Measurements from ENCODE around the gene FBL. TPM values are rescaled to one million over a fixed set of nuclear protein-coding genes. Genes with fewer than 3 reads are reported as not detected.
"Not testable (repeated sequence)": the region's sequence is repeated elsewhere in the genome, so short reads cannot be mapped to it uniquely, and the experiment has no call there.

Gene FBL
- total RNA-seq, 1 donor from 2014 or later: 386 TPM

DNA sequence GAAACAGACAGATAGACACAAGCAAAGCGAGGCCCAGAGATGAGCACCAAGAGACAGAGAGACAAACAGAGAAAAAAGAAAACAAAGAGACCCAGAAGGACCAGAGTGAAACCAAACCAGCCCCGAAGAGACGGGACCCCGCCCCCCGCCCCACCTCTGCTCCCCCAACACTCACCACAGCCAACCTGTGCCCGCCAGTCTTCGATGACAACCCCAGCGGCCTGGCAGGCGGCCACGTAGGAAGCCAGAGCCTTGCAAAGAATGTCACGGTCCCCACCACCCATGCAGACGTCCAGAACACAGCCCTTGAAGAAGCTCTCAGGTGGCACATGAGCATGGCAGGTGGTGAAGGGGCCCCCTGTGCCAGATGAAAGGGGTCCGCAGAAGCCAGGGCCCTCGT, 31.3 kb upstream of the FBL start:
- H3K9me3 ChIP-seq (ENCODE audit: control insufficient read depth in 3 of 3, low read length in 3 of 3); H3K36me3 ChIP-seq (ENCODE audit: control insufficient read depth in 3 of 3, insufficient read depth in 3 of 3, low read length in 3 of 3); H3K27ac ChIP-seq (ENCODE audit: low read depth, low read length); H3K27me3 ChIP-seq (ENCODE audit: control insufficient read depth in 3 of 3, insufficient read depth in 3 of 3, low read length in 3 of 3); H3K4me1 ChIP-seq (ENCODE audit: control insufficient read depth in 3 of 3, insufficient read depth in 3 of 3, low read length in 3 of 3); H3K9ac ChIP-seq (ENCODE audit: low read depth in 1 of 3, low read length in 3 of 3); H3K4me3 ChIP-seq (ENCODE audit: low read length in 3 of 3): not testable (repeated sequence)

DNA sequence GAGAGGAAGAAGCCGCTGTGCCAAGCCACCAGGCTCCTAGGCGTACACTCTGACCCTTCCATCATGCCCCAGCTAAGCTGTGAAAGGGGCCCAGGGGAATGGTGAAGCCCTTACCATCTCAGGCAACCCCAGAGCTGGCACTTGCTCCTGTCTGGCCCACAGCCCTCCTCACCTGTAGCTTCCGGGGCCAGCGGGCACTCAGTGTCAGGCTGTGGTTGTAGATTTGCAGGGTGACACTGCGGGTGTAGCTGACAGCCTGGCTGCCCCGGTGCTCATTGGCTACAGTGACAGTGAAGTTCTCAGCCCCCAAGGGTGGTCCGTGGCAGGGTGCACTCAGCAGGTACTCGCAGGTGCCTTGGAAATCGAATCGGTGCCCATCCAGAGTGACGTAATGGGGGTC, 30.3 kb upstream of the FBL start:
- not testable (repeated sequence) for H3K27me3 ChIP-seq (ENCODE audit: control insufficient read depth in 3 of 3, insufficient read depth in 3 of 3, low read length in 3 of 3); H3K9me3 ChIP-seq (ENCODE audit: control insufficient read depth in 3 of 3, low read length in 3 of 3); H3K27ac ChIP-seq (ENCODE audit: low read depth, low read length); H3K9ac ChIP-seq (ENCODE audit: low read depth in 1 of 3, low read length in 3 of 3); H3K36me3 ChIP-seq (ENCODE audit: control insufficient read depth in 3 of 3, insufficient read depth in 3 of 3, low read length in 3 of 3); H3K4me1 ChIP-seq (ENCODE audit: control insufficient read depth in 3 of 3, insufficient read depth in 3 of 3, low read length in 3 of 3); H3K4me3 ChIP-seq (ENCODE audit: low read length in 3 of 3)

DNA sequence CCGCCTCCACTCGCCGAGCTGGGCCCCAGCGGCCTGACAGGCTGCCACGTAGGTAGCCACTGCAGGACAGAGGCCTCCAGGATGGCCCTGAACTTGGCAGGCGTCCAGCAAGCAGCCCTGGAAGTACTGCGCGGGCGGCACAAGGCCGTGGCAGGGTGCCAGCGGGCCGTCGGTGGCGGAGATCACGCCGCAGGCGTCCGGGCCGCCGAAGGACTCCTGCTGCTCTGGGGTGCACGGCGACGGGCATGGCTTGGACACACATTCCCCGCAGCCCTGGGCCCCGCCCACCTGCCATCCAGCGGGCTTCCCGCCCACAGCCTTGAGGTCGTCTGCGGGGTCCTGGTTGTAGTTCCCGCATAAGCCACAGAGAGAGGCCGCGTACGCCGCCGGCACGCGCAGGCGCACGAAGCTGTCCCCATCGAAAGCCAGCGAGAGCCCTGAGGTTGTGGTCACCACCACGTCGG, 29.3 kb upstream of the FBL start:
- H3K4me3 ChIP-seq (ENCODE audit: low read length in 3 of 3); H3K36me3 ChIP-seq (ENCODE audit: control insufficient read depth in 3 of 3, insufficient read depth in 3 of 3, low read length in 3 of 3); H3K9ac ChIP-seq (ENCODE audit: low read depth in 1 of 3, low read length in 3 of 3); H3K27me3 ChIP-seq (ENCODE audit: control insufficient read depth in 3 of 3, insufficient read depth in 3 of 3, low read length in 3 of 3); H3K4me1 ChIP-seq (ENCODE audit: control insufficient read depth in 3 of 3, insufficient read depth in 3 of 3, low read length in 3 of 3); H3K9me3 ChIP-seq (ENCODE audit: control insufficient read depth in 3 of 3, low read length in 3 of 3); H3K27ac ChIP-seq (ENCODE audit: low read depth, low read length): not testable (repeated sequence)

DNA sequence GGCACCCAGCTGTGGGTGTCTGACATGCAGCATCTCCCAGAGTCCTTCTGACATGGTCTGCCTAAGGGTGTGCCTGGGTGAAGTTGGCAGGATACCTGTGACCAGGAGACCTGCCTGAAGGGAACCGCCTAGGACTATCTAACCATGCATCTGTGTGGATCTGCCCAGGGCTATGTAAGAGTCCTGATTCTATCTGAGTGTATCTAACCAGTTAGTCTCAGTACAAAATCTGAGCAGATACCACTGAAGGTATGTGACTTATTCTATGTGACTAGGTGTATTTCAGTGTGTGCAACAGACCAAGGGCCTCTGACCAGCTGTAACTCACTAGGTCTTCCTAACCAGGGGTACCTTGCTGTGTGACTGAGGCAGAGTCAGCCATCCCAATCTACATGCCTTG, 28.2 kb upstream of the FBL start:
- peaks cover 0 to 4% (median 3%) of the 10 kb centered on the region in 3 donors for H3K27me3 ChIP-seq (ENCODE audit: control insufficient read depth in 3 of 3, insufficient read depth in 3 of 3, low read length in 3 of 3)
- no peak overlapping the region for H3K27ac ChIP-seq (ENCODE audit: low read depth, low read length)
- no peak overlapping the region for H3K4me3 ChIP-seq (ENCODE audit: low read length in 3 of 3)
- no peaks in the 10 kb centered on the region for H3K4me1 ChIP-seq (ENCODE audit: control insufficient read depth in 3 of 3, insufficient read depth in 3 of 3, low read length in 3 of 3)
- no peaks in the 10 kb centered on the region for H3K36me3 ChIP-seq (ENCODE audit: control insufficient read depth in 3 of 3, insufficient read depth in 3 of 3, low read length in 3 of 3)
- no peaks in the 10 kb centered on the region for H3K9me3 ChIP-seq (ENCODE audit: control insufficient read depth in 3 of 3, low read length in 3 of 3)
- no peak overlapping the region for H3K9ac ChIP-seq (ENCODE audit: low read depth in 1 of 3, low read length in 3 of 3)

DNA sequence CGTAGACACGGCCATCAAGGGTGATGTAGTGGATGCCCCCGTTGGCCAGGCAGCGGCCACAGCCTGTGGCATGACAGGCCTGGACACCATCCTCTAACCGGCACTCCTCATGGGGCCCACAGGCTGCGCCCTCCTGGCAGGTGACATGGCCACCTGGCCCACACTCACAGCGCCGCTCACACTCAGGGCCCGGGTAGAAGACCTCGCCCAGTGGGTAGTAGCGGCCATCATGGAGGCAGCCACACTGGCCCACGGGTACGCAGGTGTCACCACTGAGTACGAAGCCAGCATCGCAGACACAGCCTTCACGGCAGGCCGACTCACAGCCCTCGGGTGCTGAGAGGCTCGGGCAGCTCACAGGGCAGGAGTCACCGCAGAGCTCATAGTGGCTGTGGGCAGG, 27.2 kb upstream of the FBL start:
- H3K27ac ChIP-seq (ENCODE audit: low read depth, low read length): no peak overlapping the region
- H3K9me3 ChIP-seq (ENCODE audit: control insufficient read depth in 3 of 3, low read length in 3 of 3): no peaks in the 10 kb centered on the region
- peaks cover 0 to 2% (median 1%) of the 10 kb centered on the region in 3 donors for H3K27me3 ChIP-seq (ENCODE audit: control insufficient read depth in 3 of 3, insufficient read depth in 3 of 3, low read length in 3 of 3)
- H3K36me3 ChIP-seq (ENCODE audit: control insufficient read depth in 3 of 3, insufficient read depth in 3 of 3, low read length in 3 of 3): no peaks in the 10 kb centered on the region
- no peaks in the 10 kb centered on the region for H3K4me1 ChIP-seq (ENCODE audit: control insufficient read depth in 3 of 3, insufficient read depth in 3 of 3, low read length in 3 of 3)
- H3K9ac ChIP-seq (ENCODE audit: low read depth in 1 of 3, low read length in 3 of 3): no peak overlapping the region
- H3K4me3 ChIP-seq (ENCODE audit: low read length in 3 of 3): no peak overlapping the region

DNA sequence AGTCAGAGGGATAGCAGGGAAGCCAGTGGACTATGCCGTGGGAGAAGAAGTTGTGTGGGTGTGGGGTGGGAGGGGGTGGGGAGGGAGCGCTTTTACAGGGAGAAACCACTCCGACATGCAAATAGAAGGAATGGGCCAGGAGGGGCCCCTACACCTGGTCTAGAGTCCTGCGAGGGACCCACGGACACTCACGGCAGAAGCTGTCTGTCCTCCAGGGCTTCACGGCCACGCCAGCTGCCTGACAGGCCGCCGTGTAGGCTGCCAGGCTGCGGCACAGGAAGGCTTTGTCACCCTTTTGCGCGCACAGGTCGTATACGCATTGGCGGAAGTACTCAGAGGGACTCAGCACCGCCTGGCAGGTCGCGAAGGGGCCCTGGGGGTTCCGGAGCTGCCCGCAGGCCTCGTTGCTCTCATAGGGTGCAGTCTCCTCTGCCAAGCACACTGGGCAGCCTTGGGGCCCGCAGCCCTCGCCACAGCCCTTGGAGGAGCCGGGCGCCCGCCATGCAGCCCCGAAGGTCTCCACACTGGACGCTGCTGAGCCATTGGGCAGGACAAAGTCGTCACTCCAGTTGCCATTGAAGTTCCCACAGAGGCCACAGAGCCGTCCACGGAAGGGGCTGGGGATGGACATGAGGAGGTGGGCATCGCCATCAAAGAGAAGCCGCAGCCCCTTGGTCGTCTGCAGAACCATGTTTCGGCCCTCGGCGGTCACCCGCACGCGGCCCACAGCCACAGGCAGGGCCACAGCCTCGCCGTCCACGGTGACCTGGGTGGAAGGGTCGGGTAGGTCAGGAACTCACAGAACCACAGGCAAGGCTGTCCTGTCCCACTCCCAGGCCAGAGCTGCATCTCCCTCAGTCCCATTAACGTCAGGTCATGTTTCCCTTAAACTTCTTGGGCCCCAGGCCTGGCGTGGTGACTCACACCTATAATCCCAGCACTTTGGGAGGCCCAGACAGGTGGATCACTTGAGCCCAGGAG, 26.0 kb upstream of the FBL start:
- Histone ChIP-seq H3K27me3 (ENCODE audit: control insufficient read depth in 3 of 3, insufficient read depth in 3 of 3, low read length in 3 of 3) (no peaks in the 10 kb centered on the region), H3K9ac (ENCODE audit: low read depth in 1 of 3, low read length in 3 of 3) (no peak overlapping the region), H3K36me3 (ENCODE audit: control insufficient read depth in 3 of 3, insufficient read depth in 3 of 3, low read length in 3 of 3) (no peaks in the 10 kb centered on the region), H3K9me3 (ENCODE audit: control insufficient read depth in 3 of 3, low read length in 3 of 3) (no peaks in the 10 kb centered on the region), H3K27ac (ENCODE audit: low read depth, low read length) (no peak overlapping the region), H3K4me1 (ENCODE audit: control insufficient read depth in 3 of 3, insufficient read depth in 3 of 3, low read length in 3 of 3) (peaks cover 0 to 5% (median 0%) of the 10 kb centered on the region in 3 donors), H3K4me3 (ENCODE audit: low read length in 3 of 3) (no peak overlapping the region)

DNA sequence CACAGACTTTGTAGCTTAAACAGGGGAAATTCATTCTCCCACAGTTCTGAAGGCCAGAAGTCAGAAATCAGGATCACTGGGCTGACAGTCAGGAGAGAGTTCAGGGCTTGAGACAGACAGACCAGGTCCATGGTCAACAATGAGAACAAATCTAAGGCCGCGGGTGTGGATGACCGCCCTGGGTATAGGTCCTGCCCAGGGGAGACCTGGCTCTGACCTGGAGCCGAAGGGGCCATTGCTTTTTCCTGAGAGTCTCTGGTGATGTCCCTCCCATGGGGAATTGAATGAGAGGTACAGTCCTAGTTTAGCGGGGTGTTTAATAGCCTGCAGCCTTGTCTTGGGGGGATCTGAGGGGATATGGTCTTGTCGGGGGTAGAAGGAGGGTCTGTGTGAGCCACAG, 25.2 kb upstream of the FBL start:
- Histone ChIP-seq H3K36me3 (ENCODE audit: control insufficient read depth in 3 of 3, insufficient read depth in 3 of 3, low read length in 3 of 3) (no peaks in the 10 kb centered on the region), H3K9me3 (ENCODE audit: control insufficient read depth in 3 of 3, low read length in 3 of 3) (no peaks in the 10 kb centered on the region)

DNA sequence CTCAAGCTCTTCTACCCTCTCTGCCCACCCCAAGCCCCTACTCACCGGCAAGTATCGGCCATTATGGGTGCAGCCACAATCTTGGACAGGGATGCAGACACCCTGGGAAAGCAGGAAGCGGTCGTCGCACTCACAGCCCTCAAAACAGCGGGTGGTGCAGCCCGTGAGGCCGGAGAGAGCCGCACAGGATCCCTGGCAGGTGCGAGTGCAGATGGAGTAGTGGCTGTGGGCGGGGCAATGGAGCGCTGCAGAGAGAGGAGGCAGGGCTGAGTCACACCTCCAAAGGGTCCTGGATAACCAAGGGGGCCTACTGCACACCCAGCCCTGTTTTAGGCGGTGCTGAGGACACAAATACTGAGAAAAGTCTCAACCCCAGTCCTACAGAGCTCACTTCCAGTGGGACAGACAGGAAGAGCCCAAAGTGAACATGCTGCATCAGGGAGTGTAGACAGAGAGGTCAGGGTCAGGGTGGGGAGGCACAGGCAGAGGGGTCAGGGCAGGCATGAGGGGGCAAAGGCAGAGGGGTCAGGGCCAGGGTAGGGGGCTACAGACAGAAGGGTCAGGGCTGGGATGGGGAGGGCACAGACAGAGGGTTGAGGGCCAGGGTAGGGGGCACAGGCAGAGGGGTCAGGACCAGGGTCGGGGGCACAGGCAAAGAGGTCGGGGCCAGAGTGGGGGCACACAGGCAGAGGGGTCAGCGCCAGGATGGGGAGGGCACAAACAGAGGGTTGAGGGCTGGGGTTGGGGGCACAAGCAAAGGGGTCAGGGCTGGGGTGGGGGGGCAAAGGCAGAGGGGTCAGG, 24.2 kb upstream of the FBL start:
- Histone ChIP-seq H3K4me3 (ENCODE audit: low read length in 3 of 3) (no peak overlapping the region), H3K27me3 (ENCODE audit: control insufficient read depth in 3 of 3, insufficient read depth in 3 of 3, low read length in 3 of 3) (no peaks in the 10 kb centered on the region), H3K9me3 (ENCODE audit: control insufficient read depth in 3 of 3, low read length in 3 of 3) (no peaks in the 10 kb centered on the region), H3K4me1 (ENCODE audit: control insufficient read depth in 3 of 3, insufficient read depth in 3 of 3, low read length in 3 of 3) (peaks cover 0 to 10% (median 0%) of the 10 kb centered on the region in 3 donors), H3K27ac (ENCODE audit: low read depth, low read length) (no peak overlapping the region), H3K36me3 (ENCODE audit: control insufficient read depth in 3 of 3, insufficient read depth in 3 of 3, low read length in 3 of 3) (no peaks in the 10 kb centered on the region), H3K9ac (ENCODE audit: low read depth in 1 of 3, low read length in 3 of 3) (no peak overlapping the region)

More for the DNA sequence above, 25.2 kb upstream of the FBL start:
- Histone ChIP-seq H3K27me3 (ENCODE audit: control insufficient read depth in 3 of 3, insufficient read depth in 3 of 3, low read length in 3 of 3) (no peaks in the 10 kb centered on the region), H3K9ac (ENCODE audit: low read depth in 1 of 3, low read length in 3 of 3) (no peak overlapping the region), H3K4me3 (ENCODE audit: low read length in 3 of 3) (no peak overlapping the region), H3K27ac (ENCODE audit: low read depth, low read length) (no peak overlapping the region), H3K4me1 (ENCODE audit: control insufficient read depth in 3 of 3, insufficient read depth in 3 of 3, low read length in 3 of 3) (peaks cover 0 to 10% (median 0%) of the 10 kb centered on the region in 3 donors)

DNA sequence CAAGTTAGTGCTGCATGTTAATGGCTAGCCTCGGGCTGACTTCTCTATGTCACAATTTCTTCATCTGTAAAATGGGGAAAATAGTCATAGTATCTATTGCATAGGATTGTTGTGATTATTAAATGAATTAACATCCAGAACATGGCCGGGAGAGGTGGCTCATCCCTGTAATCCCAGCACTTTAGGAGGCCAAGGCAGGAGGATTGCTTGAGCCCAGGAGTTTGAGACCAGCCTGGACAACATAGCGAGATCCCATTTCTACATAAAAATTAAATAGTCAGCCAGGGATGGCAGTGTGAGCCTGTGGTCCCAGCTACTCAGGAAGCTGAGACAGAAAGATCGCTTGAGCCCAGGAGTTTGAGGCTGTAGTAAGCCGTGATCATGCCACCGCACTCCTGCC, 21.8 kb upstream of the FBL start:
- no peak overlapping the region for H3K27ac ChIP-seq (ENCODE audit: low read depth, low read length)
- no peaks in the 10 kb centered on the region for H3K27me3 ChIP-seq (ENCODE audit: control insufficient read depth in 3 of 3, insufficient read depth in 3 of 3, low read length in 3 of 3)
- no peak overlapping the region for H3K9ac ChIP-seq (ENCODE audit: low read depth in 1 of 3, low read length in 3 of 3)
- no peaks in the 10 kb centered on the region for H3K9me3 ChIP-seq (ENCODE audit: control insufficient read depth in 3 of 3, low read length in 3 of 3)
- no peak overlapping the region for H3K4me3 ChIP-seq (ENCODE audit: low read length in 3 of 3)
- peaks cover 0 to 10% (median 0%) of the 10 kb centered on the region in 3 donors for H3K4me1 ChIP-seq (ENCODE audit: control insufficient read depth in 3 of 3, insufficient read depth in 3 of 3, low read length in 3 of 3)
- no peaks in the 10 kb centered on the region for H3K36me3 ChIP-seq (ENCODE audit: control insufficient read depth in 3 of 3, insufficient read depth in 3 of 3, low read length in 3 of 3)

DNA sequence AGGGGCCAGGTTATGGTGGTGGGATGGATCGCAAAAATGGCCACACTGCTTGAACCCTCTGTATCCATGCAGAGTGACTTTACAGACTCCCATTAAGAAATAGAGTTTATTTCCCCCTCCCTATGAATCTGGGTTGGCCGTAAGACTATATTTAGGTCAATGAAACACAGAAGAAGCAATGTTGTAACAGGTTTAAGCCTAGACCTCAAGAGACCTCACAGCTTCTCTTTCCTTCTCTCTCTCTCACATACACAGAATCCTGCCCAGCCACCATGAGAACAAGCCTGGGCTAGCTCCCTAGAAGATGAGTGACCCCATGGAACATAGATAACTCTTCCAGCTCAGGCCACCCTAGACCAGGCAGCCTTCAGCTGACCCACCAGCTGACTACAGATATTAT, 21.0 kb upstream of the FBL start:
- Histone ChIP-seq H3K27me3 (ENCODE audit: control insufficient read depth in 3 of 3, insufficient read depth in 3 of 3, low read length in 3 of 3) (no peaks in the 10 kb centered on the region), H3K4me1 (ENCODE audit: control insufficient read depth in 3 of 3, insufficient read depth in 3 of 3, low read length in 3 of 3) (peaks cover 0 to 10% (median 0%) of the 10 kb centered on the region in 3 donors), H3K9me3 (ENCODE audit: control insufficient read depth in 3 of 3, low read length in 3 of 3) (no peaks in the 10 kb centered on the region), H3K36me3 (ENCODE audit: control insufficient read depth in 3 of 3, insufficient read depth in 3 of 3, low read length in 3 of 3) (no peaks in the 10 kb centered on the region), H3K4me3 (ENCODE audit: low read length in 3 of 3) (no peak overlapping the region), H3K9ac (ENCODE audit: low read depth in 1 of 3, low read length in 3 of 3) (peak overlapping the region in 1 of 3 donors; percentile 25), H3K27ac (ENCODE audit: low read depth, low read length) (no peak overlapping the region)

All from skeletal muscle tissue (tissue), 4 donors.